GM21528 (cell line): Measurements from ENCODE around the gene ZMAT5.

Source experiments
- ATAC-seq: cut with Tn5 transposase; IDR thresholded peaks from one replicate; pipeline ENCODE4 v1.9.1; 2021; ENCODE audit warnings: mild to moderate bottlenecking, moderate library complexity; ENCODE audit not compliant: unreplicated experiment, low FRiP score

The ZMAT5 gene

DNA sequence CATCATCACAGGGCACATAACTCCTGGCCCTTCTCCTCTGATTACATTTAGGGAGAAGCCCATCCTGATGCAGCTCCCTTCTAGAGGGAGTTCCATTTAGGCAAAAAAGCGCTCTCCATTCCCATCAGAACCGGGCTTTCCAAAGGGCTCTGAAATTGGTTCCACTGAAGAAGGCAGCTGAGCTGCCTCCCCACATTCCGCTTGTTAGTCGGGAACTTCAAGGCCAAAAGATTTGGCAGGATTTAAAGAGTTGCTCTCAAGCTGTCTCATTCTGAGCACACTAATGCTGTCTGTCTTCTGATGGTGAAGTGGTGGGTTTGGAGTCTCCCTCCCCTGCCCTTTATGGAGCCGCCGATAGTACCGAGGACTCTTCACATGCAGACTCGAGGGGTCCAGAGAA lies 73.6 kb downstream of the ZMAT5 start:
- no peak for ATAC-seq

DNA sequence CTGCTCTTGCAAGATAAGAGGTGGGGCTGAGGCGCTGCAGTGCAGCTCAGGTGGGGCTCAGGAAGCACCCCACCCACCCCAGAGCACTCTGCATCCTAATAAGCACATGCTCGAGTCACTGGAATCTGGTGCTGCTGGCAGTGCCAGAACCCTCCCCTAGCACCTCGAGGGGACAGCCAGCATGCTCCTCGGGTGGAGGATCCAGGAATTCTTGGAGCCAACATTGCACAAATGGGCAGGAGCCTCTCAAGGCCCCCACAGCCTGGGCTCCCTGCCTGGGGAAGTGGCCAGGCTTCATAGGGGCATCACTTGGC lies 74.5 kb downstream of the ZMAT5 start:
- ATAC-seq = no peak

DNA sequence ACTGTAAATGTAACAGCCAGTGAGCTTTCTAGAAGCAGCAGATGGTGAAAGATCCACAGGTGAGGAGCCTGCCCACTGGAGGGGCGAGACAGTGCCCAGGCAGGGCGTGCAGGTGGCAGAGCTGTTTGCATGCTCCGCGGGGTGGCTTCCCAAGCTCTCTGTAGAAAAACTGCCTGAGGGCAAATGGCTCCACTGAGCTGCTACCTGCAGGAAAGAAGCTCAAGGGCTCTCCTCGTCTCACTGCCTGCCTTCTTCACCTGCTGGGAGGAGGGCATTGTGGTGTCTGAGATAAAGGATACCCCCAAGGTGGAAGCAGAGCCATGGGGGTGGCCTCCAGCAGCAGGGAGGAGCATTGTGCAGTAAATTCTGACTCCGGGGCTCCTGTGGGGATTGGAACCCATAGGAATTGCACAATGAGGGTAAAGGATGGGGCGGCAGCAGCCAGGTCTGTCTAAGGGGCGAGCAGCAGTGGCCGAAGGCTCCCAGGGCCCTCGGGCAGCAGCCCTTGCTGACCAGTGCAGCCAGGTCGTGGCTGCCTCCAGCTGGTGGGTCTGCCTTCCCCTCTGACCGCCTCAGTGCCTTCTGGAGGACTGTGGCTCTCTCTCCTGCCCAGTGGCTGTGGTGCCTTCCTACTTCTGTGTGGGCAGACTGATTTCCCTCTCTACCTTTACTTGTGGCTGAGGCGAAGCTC lies 75.0 kb downstream of the ZMAT5 start:
- no peak for ATAC-seq

DNA sequence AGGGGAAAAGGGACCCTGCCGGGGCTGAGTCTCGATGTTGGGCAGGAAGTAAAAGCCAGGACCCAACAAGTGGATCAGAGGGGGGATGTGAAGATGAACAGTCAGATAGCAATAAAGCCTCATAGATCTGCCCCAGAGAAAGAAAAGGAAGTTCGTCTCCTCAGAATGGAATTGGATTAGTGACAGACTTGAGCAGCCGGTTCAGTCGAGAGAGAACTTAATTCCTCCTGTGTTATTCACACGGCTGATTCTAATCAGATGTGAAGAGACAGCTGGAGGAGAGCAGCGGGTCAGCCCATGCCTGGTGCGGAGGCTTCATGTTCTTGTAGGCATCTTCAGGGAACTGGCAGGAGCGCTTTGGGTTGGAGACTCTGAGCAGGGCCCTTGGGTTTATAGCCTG lies 76.3 kb downstream of the ZMAT5 start:
- no peak for ATAC-seq

DNA sequence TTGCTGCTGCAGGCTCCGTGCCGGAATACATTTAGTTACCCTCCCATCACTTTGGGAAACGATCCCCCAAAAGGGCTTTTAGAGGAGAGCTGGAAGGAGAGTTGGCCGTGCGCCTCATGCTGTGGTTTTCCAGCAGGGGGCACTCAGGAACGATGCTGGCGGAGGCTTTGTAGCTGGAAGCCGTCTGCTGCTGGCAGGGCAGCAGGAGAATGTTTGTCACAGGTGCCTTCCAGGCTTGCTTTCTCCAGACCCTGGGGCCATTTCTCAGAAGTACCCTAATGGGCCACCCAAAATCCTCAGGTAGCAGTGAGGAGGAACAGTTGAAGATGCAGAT lies 77.0 kb downstream of the ZMAT5 start:
- no peak for ATAC-seq

DNA sequence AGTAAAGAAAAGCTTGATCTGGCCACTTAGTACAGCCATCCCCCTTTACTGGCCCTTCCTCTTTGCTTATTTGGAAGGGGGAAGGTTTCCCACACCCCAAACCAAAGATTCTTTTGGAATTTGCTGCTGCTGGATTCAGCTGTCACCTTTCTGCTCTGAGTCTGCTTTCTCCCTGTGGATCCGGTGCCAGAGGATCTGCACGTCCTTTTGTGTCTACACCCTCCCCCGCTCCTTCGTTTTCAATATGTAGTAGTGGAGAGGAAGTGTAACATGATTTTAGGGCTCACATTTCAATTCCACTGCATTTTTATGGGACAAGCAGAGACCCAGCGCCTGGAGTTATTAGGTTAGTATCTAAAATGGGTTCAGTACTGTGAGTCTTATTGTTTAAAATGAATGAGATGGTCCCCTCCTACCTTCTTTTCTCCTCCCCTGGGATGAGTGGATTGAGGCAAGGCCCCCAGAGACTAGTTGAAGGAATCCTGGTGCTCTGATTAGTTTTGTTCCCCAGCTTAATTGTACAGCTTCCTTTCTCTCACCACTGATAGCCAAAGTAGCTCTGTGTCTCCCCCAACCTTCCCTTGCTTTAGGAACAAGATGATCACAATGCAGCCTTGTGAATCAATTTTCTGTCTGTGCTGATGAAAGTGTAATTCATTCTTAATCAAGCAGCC lies 77.5 kb downstream of the ZMAT5 start:
- no peak for ATAC-seq

DNA sequence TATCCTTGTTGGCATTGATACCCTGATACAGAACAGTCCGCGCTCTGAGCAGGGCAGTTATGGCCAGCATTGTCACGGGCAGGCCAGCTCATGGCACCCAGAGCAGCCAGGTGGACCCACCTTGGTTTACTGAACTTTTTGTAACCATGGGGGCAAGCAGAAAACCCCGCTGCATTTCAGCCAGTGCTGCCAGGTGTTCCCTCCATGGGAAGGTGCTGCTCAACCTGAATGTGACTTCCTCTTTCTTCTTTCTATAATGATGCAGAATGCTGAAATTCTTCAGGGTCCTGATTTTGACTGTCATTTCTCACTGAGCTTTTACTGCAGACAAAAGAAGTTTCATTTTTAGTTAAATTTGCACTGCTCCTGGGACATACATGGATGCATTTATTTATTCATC lies 82.6 kb downstream of the ZMAT5 start:
- ATAC-seq = no peak

DNA sequence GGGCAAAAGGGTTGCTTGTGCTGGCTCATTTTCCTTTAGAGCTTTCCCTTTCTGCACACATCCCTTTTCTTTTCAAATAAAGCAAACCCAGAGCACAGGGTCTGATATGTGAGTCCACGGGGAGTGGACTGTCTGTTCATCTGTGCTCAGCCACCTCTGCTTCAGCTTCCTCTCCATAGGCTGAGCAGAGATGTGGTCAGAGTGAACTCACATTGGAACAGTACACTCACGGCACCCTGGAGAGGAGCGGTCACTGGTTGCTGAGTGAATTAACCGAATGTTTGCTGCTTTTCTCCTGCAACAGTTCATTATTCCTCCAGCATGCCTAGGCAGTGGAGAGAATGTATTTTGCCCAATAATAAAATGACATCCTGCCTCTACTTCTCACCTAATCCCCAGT lies 83.3 kb downstream of the ZMAT5 start:
- no peak for ATAC-seq
